ENCODE measurements around the gene AGO4.

DNA sequence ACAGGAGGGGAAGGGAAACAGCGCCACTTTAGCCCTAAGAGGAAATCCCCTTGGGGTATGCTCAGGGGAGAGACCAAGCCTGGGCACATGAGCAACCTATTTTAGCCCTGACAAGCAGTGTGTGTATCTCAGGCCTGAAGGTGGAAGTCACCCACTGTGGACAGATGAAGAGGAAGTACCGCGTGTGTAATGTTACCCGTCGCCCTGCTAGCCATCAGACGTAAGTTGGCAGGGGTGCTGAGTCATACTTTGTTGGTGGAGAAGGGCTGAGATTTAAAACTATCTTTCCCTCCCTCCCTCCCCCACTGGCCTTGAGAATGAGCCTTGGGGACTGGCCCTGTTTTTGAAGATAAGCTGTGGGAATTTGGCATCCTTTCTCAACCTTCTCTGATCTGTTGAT, 86.4 kb downstream of the AGO4 start:
- TF ChIP-seq, protein P1, sequence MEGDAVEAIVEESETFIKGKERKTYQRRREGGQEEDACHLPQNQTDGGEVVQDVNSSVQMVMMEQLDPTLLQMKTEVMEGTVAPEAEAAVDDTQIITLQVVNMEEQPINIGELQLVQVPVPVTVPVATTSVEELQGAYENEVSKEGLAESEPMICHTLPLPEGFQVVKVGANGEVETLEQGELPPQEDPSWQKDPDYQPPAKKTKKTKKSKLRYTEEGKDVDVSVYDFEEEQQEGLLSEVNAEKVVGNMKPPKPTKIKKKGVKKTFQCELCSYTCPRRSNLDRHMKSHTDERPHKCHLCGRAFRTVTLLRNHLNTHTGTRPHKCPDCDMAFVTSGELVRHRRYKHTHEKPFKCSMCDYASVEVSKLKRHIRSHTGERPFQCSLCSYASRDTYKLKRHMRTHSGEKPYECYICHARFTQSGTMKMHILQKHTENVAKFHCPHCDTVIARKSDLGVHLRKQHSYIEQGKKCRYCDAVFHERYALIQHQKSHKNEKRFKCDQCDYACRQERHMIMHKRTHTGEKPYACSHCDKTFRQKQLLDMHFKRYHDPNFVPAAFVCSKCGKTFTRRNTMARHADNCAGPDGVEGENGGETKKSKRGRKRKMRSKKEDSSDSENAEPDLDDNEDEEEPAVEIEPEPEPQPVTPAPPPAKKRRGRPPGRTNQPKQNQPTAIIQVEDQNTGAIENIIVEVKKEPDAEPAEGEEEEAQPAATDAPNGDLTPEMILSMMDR (IDR thresholded peaks at IDR 0.05) = no peak
- TF ChIP-seq POLR2A (IDR thresholded peaks at IDR 0.05) = no peak
